Sigmoid colon (tissue), 4 donors: ENCODE measurements around the gene STRADA.

Experiments
- POLR2A ChIP-seq, 2 donors: fragments of 450-650 bp; IDR thresholded peaks; one replicate each; pipeline ENCODE4 v1.6.1; 2016; ENCODE audit warnings: antibody characterized with exemption in 2 of 2, mild to moderate bottlenecking in 2 of 2, moderate library complexity in 2 of 2
- POLR2AphosphoS5 ChIP-seq, 4 donors: sonication (generic); formaldehyde crosslinking; IDR thresholded peaks; one replicate each; pipeline ENCODE4 v1.6.1; 2017; ENCODE audit warnings: antibody characterized with exemption in 4 of 4
- TF ChIP-seq, protein P1 (sequence below), 4 experiments: fragments of 450-650 bp in 3 of 4; fragments of 200-600 bp in 1 of 4; IDR thresholded peaks; one replicate each; pipeline ENCODE4 v1.5.1; 2016 to 2019; ENCODE audit warnings: antibody characterized with exemption in 4 of 4, mild to moderate bottlenecking in 3 of 4, moderate library complexity in 2 of 4

DNA sequence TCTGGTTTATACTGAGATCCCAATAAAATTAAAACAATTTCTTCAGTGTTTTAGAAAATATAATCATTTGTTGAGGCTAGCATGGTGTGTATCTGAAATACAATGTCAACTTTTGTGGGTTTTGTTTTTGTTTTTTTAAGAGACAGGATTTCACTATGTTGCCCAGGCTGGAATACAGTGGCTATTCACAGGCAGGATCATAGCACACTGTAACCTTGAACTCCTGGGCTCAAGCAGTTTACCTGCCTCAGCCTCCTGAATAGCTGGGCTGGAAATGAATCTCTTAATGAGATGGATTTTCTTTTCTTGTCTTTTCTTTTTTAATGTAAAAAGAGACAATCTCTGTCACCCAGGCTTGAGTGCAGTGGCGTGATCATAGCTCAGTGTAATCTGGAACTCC, 44.5 kb upstream of the STRADA start:
- TF ChIP-seq, protein P1, sequence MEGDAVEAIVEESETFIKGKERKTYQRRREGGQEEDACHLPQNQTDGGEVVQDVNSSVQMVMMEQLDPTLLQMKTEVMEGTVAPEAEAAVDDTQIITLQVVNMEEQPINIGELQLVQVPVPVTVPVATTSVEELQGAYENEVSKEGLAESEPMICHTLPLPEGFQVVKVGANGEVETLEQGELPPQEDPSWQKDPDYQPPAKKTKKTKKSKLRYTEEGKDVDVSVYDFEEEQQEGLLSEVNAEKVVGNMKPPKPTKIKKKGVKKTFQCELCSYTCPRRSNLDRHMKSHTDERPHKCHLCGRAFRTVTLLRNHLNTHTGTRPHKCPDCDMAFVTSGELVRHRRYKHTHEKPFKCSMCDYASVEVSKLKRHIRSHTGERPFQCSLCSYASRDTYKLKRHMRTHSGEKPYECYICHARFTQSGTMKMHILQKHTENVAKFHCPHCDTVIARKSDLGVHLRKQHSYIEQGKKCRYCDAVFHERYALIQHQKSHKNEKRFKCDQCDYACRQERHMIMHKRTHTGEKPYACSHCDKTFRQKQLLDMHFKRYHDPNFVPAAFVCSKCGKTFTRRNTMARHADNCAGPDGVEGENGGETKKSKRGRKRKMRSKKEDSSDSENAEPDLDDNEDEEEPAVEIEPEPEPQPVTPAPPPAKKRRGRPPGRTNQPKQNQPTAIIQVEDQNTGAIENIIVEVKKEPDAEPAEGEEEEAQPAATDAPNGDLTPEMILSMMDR (IDR thresholded peaks at IDR 0.05): no peak
- no peak for TF ChIP-seq POLR2A (IDR thresholded peaks at IDR 0.05)
- no peak for TF ChIP-seq POLR2AphosphoS5 (IDR thresholded peaks at IDR 0.05)
